ENCODE results near the gene JPH3. TPM values are rescaled to one million over a fixed set of nuclear protein-coding genes. Genes with fewer than 3 reads are reported as not detected.

JPH3 gene
- total and polyA plus RNA-seq, 10 donors = 0.03 TPM; not detected in 9

GRCh38 chr16:87631067-87631466 lies 28.8 kb downstream of the JPH3 start:
- peaks cover 0 to 14% (median 11%) of the 10 kb centered on the region in 8 donors for H3K9me3 ChIP-seq
- H3K27ac ChIP-seq = no peak overlapping the region
- no peak for DNase-seq
- H3K27me3 ChIP-seq (replicated peaks in 1 of 7) = peaks cover 0 to 81% (median 0%) of the 10 kb centered on the region in 7 donors
- no peak for TF ChIP-seq CTCF (IDR thresholded peaks at IDR 0.05 in 8 of 11, conservative IDR thresholded peaks at IDR 0.05 in 3 of 11)
- no peak for TF ChIP-seq POLR2AphosphoS5 (IDR thresholded peaks at IDR 0.05)
- TF ChIP-seq POLR2A (IDR thresholded peaks at IDR 0.05) = no peak
- H3K36me3 ChIP-seq = no peaks in the 10 kb centered on the region
- H3K4me1 ChIP-seq = peaks cover 9 to 14% (median 10%) of the 10 kb centered on the region in 6 donors
- WGBS, 5 donors = 77 to 87% (median 83%) methylated on average over 2 of the region's 2 CpGs
- intact Hi-C loops (cut with DNase I; ENCODE audit: low total_unique reads) = loop anchor here (10.0 kb wide), 1 partner anchor 1066 kb away; the partner anchor contains the start of gene FOXC2
- no peak overlapping the region for H3K4me3 ChIP-seq

GRCh38 chr16:87634411-87634810 lies 32.1 kb downstream of the JPH3 start:
- Histone ChIP-seq H3K27me3 (replicated peaks in 1 of 7) (peaks cover 0 to 74% (median 0%) of the 10 kb centered on the region in 7 donors), H3K27ac (no peak overlapping the region), H3K9me3 (peaks cover 0 to 14% (median 11%) of the 10 kb centered on the region in 8 donors), H3K4me1 (peaks cover 16 to 22% (median 19%) of the 10 kb centered on the region in 6 donors), H3K4me3 (no peak overlapping the region), H3K36me3 (no peaks in the 10 kb centered on the region)
- 80 to 90% (median 85%) methylated on average over 13 to 14 of the region's 14 CpGs for WGBS, 5 donors
- intact Hi-C loops (cut with DNase I; ENCODE audit: low total_unique reads) = loop anchor here (10.0 kb wide), 1 partner anchor 1070 kb away; the partner anchor contains the start of gene FOXC2
- DNase-seq = no peak
- TF ChIP-seq POLR2A (IDR thresholded peaks at IDR 0.05) (no peak), CTCF (IDR thresholded peaks at IDR 0.05 in 8 of 11, conservative IDR thresholded peaks at IDR 0.05 in 3 of 11) (no peak), POLR2AphosphoS5 (IDR thresholded peaks at IDR 0.05) (no peak)

- peaks cover 0 to 73% (median 0%) of the 10 kb centered on the region in 7 donors for H3K27me3 ChIP-seq (replicated peaks in 1 of 7)
- DNase-seq = peak; percentile 92
- H3K4me1 ChIP-seq = peaks cover 16 to 22% (median 19%) of the 10 kb centered on the region in 6 donors
- H3K9me3 ChIP-seq = peaks cover 0 to 10% (median 8%) of the 10 kb centered on the region in 8 donors
- H3K36me3 ChIP-seq = no peaks in the 10 kb centered on the region
- 5 to 13% (median 12%) methylated on average over 4 to 23 of the region's 23 CpGs for WGBS, 5 donors
- peak overlapping the region in 5 of 8 donors; percentile 21 to 54 (median 43) for H3K27ac ChIP-seq
- intact Hi-C loops (cut with DNase I; ENCODE audit: low total_unique reads) = loop anchor here (5.0 to 10.0 kb wide), 2 partner anchors 218 to 1071 kb away; partner anchors contain the start of gene FOXC2
- peak overlapping the region; percentile 14 to 65 (median 34) for H3K4me3 ChIP-seq
- TF ChIP-seq POLR2AphosphoS5 (IDR thresholded peaks at IDR 0.05) (peak in 2 of 3 donors; percentile 18 to 35), POLR2A (IDR thresholded peaks at IDR 0.05) (no peak), CTCF (IDR thresholded peaks at IDR 0.05 in 8 of 11, conservative IDR thresholded peaks at IDR 0.05 in 3 of 11) (peak; percentile 34 to 76 (median 66))
These were observed 33.3 kb downstream of the JPH3 start for GRCh38 chr16:87635541-87636049.

GRCh38 chr16:87636050-87636684 lies 33.9 kb downstream of the JPH3 start:
- peak overlapping the region in 4 of 8 donors; percentile 27 to 54 (median 43) for H3K27ac ChIP-seq
- H3K27me3 ChIP-seq (replicated peaks in 1 of 7) = peaks cover 0 to 77% (median 0%) of the 10 kb centered on the region in 7 donors
- H3K9me3 ChIP-seq = peaks cover 0 to 4% (median 3%) of the 10 kb centered on the region in 8 donors
- TF ChIP-seq CTCF (IDR thresholded peaks at IDR 0.05 in 8 of 11, conservative IDR thresholded peaks at IDR 0.05 in 3 of 11) (peak; percentile 27 to 78 (median 63)), POLR2A (IDR thresholded peaks at IDR 0.05) (no peak), POLR2AphosphoS5 (IDR thresholded peaks at IDR 0.05) (peak; percentile 36 to 69 (median 57))
- 5 to 11% (median 10%) methylated on average over 10 to 31 of the region's 31 CpGs for WGBS, 5 donors
- peaks cover 16 to 22% (median 19%) of the 10 kb centered on the region in 6 donors for H3K4me1 ChIP-seq
- intact Hi-C loops (cut with DNase I; ENCODE audit: low total_unique reads) = loop anchor here (5.0 to 10.0 kb wide), 2 partner anchors 219 to 1071 kb away; partner anchors contain the start of gene FOXC2
- H3K36me3 ChIP-seq = no peaks in the 10 kb centered on the region
- H3K4me3 ChIP-seq = peak overlapping the region in 7 of 8 donors; percentile 22 to 65 (median 35)
- DNase-seq = peak; percentile 93
